Lower leg skin (tissue), 4 donors: ENCODE data around the gene SLC12A4. TPM values are rescaled to one million over a fixed set of nuclear protein-coding genes. Genes with fewer than 3 reads are reported as not detected.

Experiments used
- DNase-seq, 2 donors: peaks; one replicate each; pipeline ENCODE4 v3.0.0-alpha.2; 2019; ENCODE audit warnings: low spot score in 2 of 2
- H3K4me3 ChIP-seq: fragments of 200-600 bp; sonication (generic); 2 replicates; pipeline ENCODE4 v1.5.1; 2017; ENCODE audit warnings: mild to moderate bottlenecking, low read depth; ENCODE audit not compliant: poor library complexity, severe bottlenecking
- POLR2A ChIP-seq, 2 donors: fragments of 450-650 bp; IDR thresholded peaks; one replicate each; pipeline ENCODE4 v1.6.1; 2016 to 2017; ENCODE audit warnings: antibody characterized with exemption in 2 of 2, mild to moderate bottlenecking in 1 of 2, moderate library complexity in 1 of 2
- WGBS, 2 donors: methylation state at CpG; one replicate each; pipeline ENCODE4 v1.1.5; 2018; 5-methylcytosine and 5-hydroxymethylcytosine counted together
- intact Hi-C: fragments of 100-400 bp; cut with DNase I; formaldehyde crosslinking; loops from one replicate; pipeline ENCODE4 v1.15.0; 2023; ENCODE audit warnings: low total_unique reads
- total RNA-seq, 4 donors: library from RNA; depleted of rRNA; stranded (reverse); fragments of >200 nt; gene quantifications; one replicate each; pipeline ENCODE4 v1.1.0, GENCODE V29; 2016
- TF ChIP-seq, protein P1 (sequence below), 3 donors: fragments of 450-650 bp; IDR thresholded peaks; one replicate each; pipeline ENCODE4 v1.5.1; 2016; ENCODE audit warnings: antibody characterized with exemption in 3 of 3, mild to moderate bottlenecking in 3 of 3, moderate library complexity in 2 of 3

SLC12A4 gene
- total RNA-seq, 4 donors from 2014 or later = 31.3 to 74.1 (median 50.9) TPM

- DNase-seq = no peak
- 66 to 68% methylated on average over 10 to 12 of the region's 12 CpGs for WGBS, 2 donors
- TF ChIP-seq, protein P1, sequence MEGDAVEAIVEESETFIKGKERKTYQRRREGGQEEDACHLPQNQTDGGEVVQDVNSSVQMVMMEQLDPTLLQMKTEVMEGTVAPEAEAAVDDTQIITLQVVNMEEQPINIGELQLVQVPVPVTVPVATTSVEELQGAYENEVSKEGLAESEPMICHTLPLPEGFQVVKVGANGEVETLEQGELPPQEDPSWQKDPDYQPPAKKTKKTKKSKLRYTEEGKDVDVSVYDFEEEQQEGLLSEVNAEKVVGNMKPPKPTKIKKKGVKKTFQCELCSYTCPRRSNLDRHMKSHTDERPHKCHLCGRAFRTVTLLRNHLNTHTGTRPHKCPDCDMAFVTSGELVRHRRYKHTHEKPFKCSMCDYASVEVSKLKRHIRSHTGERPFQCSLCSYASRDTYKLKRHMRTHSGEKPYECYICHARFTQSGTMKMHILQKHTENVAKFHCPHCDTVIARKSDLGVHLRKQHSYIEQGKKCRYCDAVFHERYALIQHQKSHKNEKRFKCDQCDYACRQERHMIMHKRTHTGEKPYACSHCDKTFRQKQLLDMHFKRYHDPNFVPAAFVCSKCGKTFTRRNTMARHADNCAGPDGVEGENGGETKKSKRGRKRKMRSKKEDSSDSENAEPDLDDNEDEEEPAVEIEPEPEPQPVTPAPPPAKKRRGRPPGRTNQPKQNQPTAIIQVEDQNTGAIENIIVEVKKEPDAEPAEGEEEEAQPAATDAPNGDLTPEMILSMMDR (IDR thresholded peaks at IDR 0.05) = no peak
- TF ChIP-seq POLR2A (IDR thresholded peaks at IDR 0.05) = no peak
- H3K4me3 ChIP-seq = no peak overlapping the region
- intact Hi-C loops = no loop called here
Observed at GRCh38 chr16:67951485-67951884, 17.0 kb downstream of the SLC12A4 start.

- DNase-seq = no peak
Observed at GRCh38 chr16:67950335-67950843, 18.0 kb downstream of the SLC12A4 start.

GRCh38 chr16:67949645-67950044 lies 18.8 kb downstream of the SLC12A4 start:
- intact Hi-C loops = no loop called here
- H3K4me3 ChIP-seq = no peak overlapping the region
- DNase-seq = no peak
- 91 to 92% methylated on average over 11 of the region's 11 CpGs for WGBS, 2 donors
- TF ChIP-seq POLR2A (IDR thresholded peaks at IDR 0.05) = no peak
- TF ChIP-seq, protein P1 (IDR thresholded peaks at IDR 0.05) = no peak

More at GRCh38 chr16:67950335-67950843, 18.0 kb downstream of the SLC12A4 start:
- intact Hi-C loops = no loop called here
- H3K4me3 ChIP-seq = no peak overlapping the region
- 87 to 89% methylated on average over 15 to 16 of the region's 16 CpGs for WGBS, 2 donors
- no peak for TF ChIP-seq POLR2A (IDR thresholded peaks at IDR 0.05)
- TF ChIP-seq, protein P1 (IDR thresholded peaks at IDR 0.05) = no peak

DNA sequence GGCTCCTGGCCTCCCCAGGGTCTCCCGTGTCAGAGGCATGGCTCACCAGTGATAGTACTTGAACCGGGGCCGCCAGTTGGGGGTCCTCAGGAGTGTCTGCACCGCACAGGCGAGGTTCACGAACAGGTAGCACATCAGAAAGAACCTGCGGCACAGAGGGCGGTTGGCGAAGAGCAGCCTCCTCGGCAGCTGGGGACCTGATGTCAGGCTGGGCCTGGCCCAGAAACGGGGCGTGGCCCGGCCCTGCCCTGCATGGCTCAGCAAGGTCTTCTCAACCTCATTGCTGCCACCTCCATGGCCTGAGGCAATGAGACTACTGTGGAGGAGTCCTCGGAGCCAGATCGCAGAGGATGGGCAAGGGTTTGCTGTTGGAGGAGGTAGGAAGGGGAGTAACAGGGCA lies 20.4 kb downstream of the SLC12A4 start:
- 70 to 77% methylated on average over 15 of the region's 15 CpGs for WGBS, 2 donors
- intact Hi-C loops = no loop called here
- TF ChIP-seq, protein P1 (IDR thresholded peaks at IDR 0.05) = no peak
- DNase-seq = no peak
- no peak overlapping the region for H3K4me3 ChIP-seq

- no peak for DNase-seq
- no peak overlapping the region for H3K4me3 ChIP-seq
- intact Hi-C loops = no loop called here
- 92 to 93% methylated on average over 23 to 28 of the region's 28 CpGs for WGBS, 2 donors
- TF ChIP-seq POLR2A (IDR thresholded peaks at IDR 0.05) = no peak
- TF ChIP-seq, protein P1 (IDR thresholded peaks at IDR 0.05) = no peak
Observed at GRCh38 chr16:67946966-67947558, 21.4 kb downstream of the SLC12A4 start.

DNA sequence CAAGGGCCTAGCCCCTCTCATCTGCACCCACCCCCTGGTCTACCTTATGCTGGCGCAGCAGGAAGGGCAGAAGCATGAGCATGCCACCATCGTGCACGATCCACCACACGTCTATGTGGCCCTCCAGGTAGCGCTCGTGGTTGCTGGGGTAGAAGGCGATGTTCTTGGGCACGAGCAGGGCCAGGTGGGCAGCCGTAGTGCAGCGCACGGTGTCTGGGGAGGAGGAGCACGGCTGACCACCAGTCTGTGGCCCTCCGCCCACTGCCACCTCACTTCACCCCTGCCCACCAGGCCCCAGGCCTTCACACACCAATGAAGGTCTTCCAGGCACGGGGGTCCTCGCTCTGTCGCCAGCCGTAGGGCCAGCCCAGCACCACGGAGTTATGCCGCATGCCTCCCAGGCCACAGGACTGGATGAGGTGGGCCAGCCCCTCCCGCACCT lies 22.3 kb downstream of the SLC12A4 start:
- no peak overlapping the region for H3K4me3 ChIP-seq
- intact Hi-C loops = no loop called here
- WGBS, 2 donors = 92 to 94% methylated on average over 19 to 20 of the region's 20 CpGs
- DNase-seq = no peak
- no peak for TF ChIP-seq POLR2A (IDR thresholded peaks at IDR 0.05)
- TF ChIP-seq, protein P1 (IDR thresholded peaks at IDR 0.05) = no peak
